Measurements from ENCODE around the gene STK32B.

- TF ChIP-seq, protein P1, sequence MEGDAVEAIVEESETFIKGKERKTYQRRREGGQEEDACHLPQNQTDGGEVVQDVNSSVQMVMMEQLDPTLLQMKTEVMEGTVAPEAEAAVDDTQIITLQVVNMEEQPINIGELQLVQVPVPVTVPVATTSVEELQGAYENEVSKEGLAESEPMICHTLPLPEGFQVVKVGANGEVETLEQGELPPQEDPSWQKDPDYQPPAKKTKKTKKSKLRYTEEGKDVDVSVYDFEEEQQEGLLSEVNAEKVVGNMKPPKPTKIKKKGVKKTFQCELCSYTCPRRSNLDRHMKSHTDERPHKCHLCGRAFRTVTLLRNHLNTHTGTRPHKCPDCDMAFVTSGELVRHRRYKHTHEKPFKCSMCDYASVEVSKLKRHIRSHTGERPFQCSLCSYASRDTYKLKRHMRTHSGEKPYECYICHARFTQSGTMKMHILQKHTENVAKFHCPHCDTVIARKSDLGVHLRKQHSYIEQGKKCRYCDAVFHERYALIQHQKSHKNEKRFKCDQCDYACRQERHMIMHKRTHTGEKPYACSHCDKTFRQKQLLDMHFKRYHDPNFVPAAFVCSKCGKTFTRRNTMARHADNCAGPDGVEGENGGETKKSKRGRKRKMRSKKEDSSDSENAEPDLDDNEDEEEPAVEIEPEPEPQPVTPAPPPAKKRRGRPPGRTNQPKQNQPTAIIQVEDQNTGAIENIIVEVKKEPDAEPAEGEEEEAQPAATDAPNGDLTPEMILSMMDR (IDR thresholded peaks at IDR 0.05): no peak
- no peak for TF ChIP-seq POLR2A (IDR thresholded peaks at IDR 0.05)
Measured at GRCh38 chr4:5043579-5043978, 7.7 kb upstream of the STK32B start.
